GM20431 (cell line): Measurements from ENCODE around the gene PGK2.
"Not testable (repeated sequence)": the region's sequence is repeated elsewhere in the genome, so short reads cannot be mapped to it uniquely, and the experiment has no call there.

Experiments
- in situ Hi-C: fragments of 300-500 bp; cut with MseI, MboI; formaldehyde crosslinking; loops from one replicate; pipeline ENCODE4 v1.15.0; 2020; ENCODE audit warnings: low sequenced_read_pairs; ENCODE audit not compliant: unreplicated experiment

PGK2 gene

GRCh38 chr6:49787176-49787575 is at the start of gene PGK2:
PGK2 (minus strand) TSS chr6:49787285; CDS start chr6:49787187, 98 bp downstream.
- in situ Hi-C loops: no loop called here

- in situ Hi-C loops: no loop called here
Observed at GRCh38 chr6:49835140-49835539, 48.1 kb upstream of the PGK2 start.

- in situ Hi-C loops: no loop called here
Observed at GRCh38 chr6:49833386-49833785, 46.3 kb upstream of the PGK2 start.

- in situ Hi-C loops: no loop called here
Observed at GRCh38 chr6:49826743-49827406, 39.8 kb upstream of the PGK2 start.

- in situ Hi-C loops: no loop called here
Observed at GRCh38 chr6:49815166-49815565, 28.1 kb upstream of the PGK2 start.

GRCh38 chr6:49813248-49813647 is 26.2 kb upstream of the PGK2 start:
- in situ Hi-C loops: no loop called here

GRCh38 chr6:49806145-49806544 is 19.1 kb upstream of the PGK2 start:
- in situ Hi-C loops: no loop called here

GRCh38 chr6:49805246-49805645 is 18.2 kb upstream of the PGK2 start:
- in situ Hi-C loops: no loop called here

- in situ Hi-C loops: no loop called here
Observed at GRCh38 chr6:49801525-49801924, 14.4 kb upstream of the PGK2 start.

GRCh38 chr6:49799090-49799489 is 12.0 kb upstream of the PGK2 start:
- in situ Hi-C loops: no loop called here

- in situ Hi-C loops: not testable (repeated sequence)
Observed at GRCh38 chr6:49796842-49797455, 9.9 kb upstream of the PGK2 start.

- in situ Hi-C loops: no loop called here
Observed at GRCh38 chr6:49790341-49790740, 3.3 kb upstream of the PGK2 start.

GRCh38 chr6:49784272-49784671 is 2.8 kb downstream of the PGK2 start:
- in situ Hi-C loops: no loop called here

GRCh38 chr6:49782725-49783124 is 4.4 kb downstream of the PGK2 start:
- in situ Hi-C loops: no loop called here

GRCh38 chr6:49782293-49782692 is 4.8 kb downstream of the PGK2 start:
- in situ Hi-C loops: no loop called here

- in situ Hi-C loops: no loop called here
Observed at GRCh38 chr6:49776444-49776843, 10.6 kb downstream of the PGK2 start.

GRCh38 chr6:49775043-49775442 is 12.0 kb downstream of the PGK2 start:
- in situ Hi-C loops: no loop called here

- in situ Hi-C loops: no loop called here
Observed at GRCh38 chr6:49772285-49772684, 14.8 kb downstream of the PGK2 start.

- in situ Hi-C loops: no loop called here
Observed at GRCh38 chr6:49766762-49767161, 20.3 kb downstream of the PGK2 start.

- in situ Hi-C loops: no loop called here
Observed at GRCh38 chr6:49764571-49765236, 22.4 kb downstream of the PGK2 start.

GRCh38 chr6:49744259-49744658 is 42.8 kb downstream of the PGK2 start, which contains the start of gene CRISP3:
CRISP3 (minus strand) TSS chr6:49744388; CDS start chr6:49744367, 21 bp downstream.
- in situ Hi-C loops: no loop called here
